OCI-LY7 (cell line): ENCODE data around the gene COX7A2L. TPM values are rescaled to one million over a fixed set of nuclear protein-coding genes. Genes with fewer than 3 reads are reported as not detected.

Experiments
- BruUV-seq: library from RNA; stranded (reverse); fragments of 400-500 nt; replicated peaks from 2 replicates; lab custom pipeline; 2021; lab: Mats Ljungman, UMichigan
- CTCF ChIA-PET: fragments of 300-600 bp; sonication (Branson Sonifier 250); formaldehyde crosslinking; loops from one replicate; lab custom pipeline; 2022; ENCODE audit warnings: antibody characterized with exemption; ENCODE audit not compliant: unreplicated experiment; lab: Charles Lee
- POLR2A ChIA-PET: fragments of 300-600 bp; sonication (Branson Sonifier 250); formaldehyde crosslinking; loops from one replicate; lab custom pipeline; 2022; ENCODE audit warnings: antibody characterized with exemption; lab: Charles Lee
- DNase-seq: peaks from one replicate; pipeline ENCODE4 v3.0.0-alpha.2; 2015; ENCODE audit warnings: low spot score
- H2AFZ ChIP-seq: fragments of 200-600 bp; sonication (generic), shearing (Covaris generic); 2 replicates; pipeline ENCODE4 v1.6.1; 2014; ENCODE audit warnings: mild to moderate bottlenecking, antibody characterized with exemption, low read length, moderate library complexity
- H3K27ac ChIP-seq: fragments of 200-600 bp; sonication (generic); 2 replicates; pipeline ENCODE4 v1.5.1; 2014; ENCODE audit warnings: mixed run types, low read depth, mild to moderate bottlenecking, moderate library complexity, low read length, inconsistent platforms; ENCODE audit not compliant: poor library complexity, severe bottlenecking
- H3K36me3 ChIP-seq: fragments of 200-600 bp; sonication (generic); 2 replicates; pipeline ENCODE4 v1.6.1; 2014; ENCODE audit warnings: mild to moderate bottlenecking, antibody characterized with exemption, low read length, moderate library complexity, mixed read lengths; ENCODE audit not compliant: insufficient read depth
- H3K4me1 ChIP-seq: fragments of 200-600 bp; sonication (generic); 2 replicates; pipeline ENCODE4 v1.5.1; 2014; ENCODE audit warnings: mild to moderate bottlenecking, low read length; ENCODE audit not compliant: insufficient read depth, poor library complexity, severe bottlenecking
- H3K4me2 ChIP-seq: fragments of 200-600 bp; sonication (generic); 2 replicates; pipeline ENCODE4 v1.6.1; 2014; ENCODE audit warnings: mild to moderate bottlenecking, low read length
- H3K4me3 ChIP-seq: fragments of 200-600 bp; sonication (generic); 2 replicates; pipeline ENCODE4 v1.5.1; 2014; ENCODE audit warnings: mild to moderate bottlenecking, low read depth, low read length; ENCODE audit not compliant: poor library complexity, severe bottlenecking
- H3K79me2 ChIP-seq: fragments of 200-600 bp; sonication (generic); 2 replicates; pipeline ENCODE4 v1.6.1; 2016; ENCODE audit warnings: low read depth, mild to moderate bottlenecking, low read length, moderate library complexity, mixed read lengths; ENCODE audit not compliant: insufficient read depth
- H3K9me2 ChIP-seq: fragments of 200-600 bp; sonication (generic); 2 replicates; pipeline ENCODE4 v1.6.1; 2016; ENCODE audit warnings: mild to moderate bottlenecking, low read length, mixed read lengths; ENCODE audit not compliant: insufficient read depth
- H3K9me3 ChIP-seq: fragments of 200-600 bp; sonication (generic); 2 replicates; pipeline ENCODE4 v1.6.1; 2014; ENCODE audit warnings: mild to moderate bottlenecking, mixed run types, low read length, mixed read lengths
- H4K20me1 ChIP-seq: fragments of 200-600 bp; sonication (generic); 2 replicates; pipeline ENCODE4 v1.6.1; 2014; ENCODE audit warnings: mild to moderate bottlenecking, antibody characterized with exemption, low read length, moderate library complexity, mixed read lengths; ENCODE audit not compliant: insufficient read depth
- CTCF ChIP-seq: fragments of 200-600 bp; sonication (generic); conservative IDR thresholded peaks from 2 replicates; pipeline ENCODE4 v1.5.1; 2014; ENCODE audit warnings: mild to moderate bottlenecking, antibody characterized with exemption, low read length, moderate library complexity, mixed read lengths
- EZH2phosphoT487 ChIP-seq: fragments of 200-600 bp; sonication (generic); IDR thresholded peaks from 2 replicates; pipeline ENCODE4 v1.6.1; 2018; ENCODE audit warnings: low read depth, borderline replicate concordance, mild to moderate bottlenecking, mixed run types, antibody characterized with exemption, low read length, moderate library complexity, mixed read lengths
- intact Hi-C: fragments of 100-400 bp; cut with micrococcal nuclease; formaldehyde crosslinking; loops from one replicate; pipeline ENCODE4 v1.10.0; 2022; ENCODE audit not compliant: unreplicated experiment
- total RNA-seq, 2 experiments: library from RNA; depleted of rRNA in 1 of 2; stranded (reverse); fragments of >200 nt in 1 of 2; shearing (Covaris generic) in 1 of 2; gene quantifications; 2 replicates each; pipeline ENCODE4 v1.2.3, GENCODE V29; 2014 to 2022

The COX7A2L gene
- total RNA-seq, 2 experiments from 2014 or later: 118 to 121 TPM

DNA sequence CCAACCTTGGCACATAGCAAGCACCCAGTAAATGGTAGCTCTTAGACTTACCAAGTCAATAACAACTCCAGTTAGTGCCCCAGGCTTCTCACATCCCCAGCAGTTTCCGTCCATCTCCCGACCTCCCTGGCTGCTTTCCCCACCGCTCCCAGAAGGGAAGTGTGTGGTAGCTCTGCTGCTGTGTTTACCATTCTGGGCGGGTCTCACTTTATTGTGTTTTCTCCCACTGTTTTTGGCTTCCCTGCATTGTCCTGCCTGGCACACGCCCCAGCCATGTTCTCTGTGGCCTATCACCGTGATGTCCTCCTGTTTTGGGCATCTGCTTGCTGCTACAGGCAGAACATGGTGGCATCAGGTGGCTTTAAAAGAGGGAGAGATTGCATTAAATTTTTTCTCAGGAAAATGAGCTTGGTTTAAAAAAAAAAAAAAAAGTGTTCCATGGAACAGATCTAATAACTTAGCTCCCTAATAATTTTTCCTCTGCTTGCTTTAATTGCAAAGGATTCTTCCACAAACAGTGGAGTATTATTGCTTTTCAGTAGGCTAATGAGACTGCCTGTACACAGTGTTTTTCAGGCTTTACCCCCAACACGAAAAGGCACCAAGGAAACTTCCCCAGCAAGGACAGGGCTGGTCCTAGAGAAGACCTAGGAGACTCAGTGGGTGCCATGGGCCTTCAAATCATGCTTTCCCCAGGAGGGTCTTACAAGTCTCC lies 8.0 kb upstream of the COX7A2L start:
- H3K4me3 ChIP-seq: no peak overlapping the region
- H2AFZ ChIP-seq: peak overlapping the region; percentile 29; the same call in 1 of the 2 replicates
- ChIA-PET CTCF (interaction anchor here (0.5 to 0.6 kb wide), 2 partner anchors 67 to 263 kb away, joined by 3 read pairs; no protein-coding TSS in a partner anchor), POLR2A (interaction anchor here (0.5 to 0.8 kb wide), 2 partner anchors 112 to 137 kb away, joined by 3 read pairs; no protein-coding TSS in a partner anchor)
- DNase-seq: no peak
- no peaks in the 10 kb centered on the region for H4K20me1 ChIP-seq
- H3K4me1 ChIP-seq: peaks cover 5% of the 10 kb centered on the region
- no peaks in the 10 kb centered on the region for H3K79me2 ChIP-seq
- H3K9me2 ChIP-seq: no peaks in the 10 kb centered on the region
- H3K9me3 ChIP-seq: no peaks in the 10 kb centered on the region
- intact Hi-C loops: loop anchor here (10.0 kb wide), 1 partner anchor 296 kb away; no protein-coding TSS in a partner anchor
- no peak overlapping the region for H3K27ac ChIP-seq
- BruUV-seq: no TSS peak
- no peak for TF ChIP-seq EZH2phosphoT487
- TF ChIP-seq CTCF: no peak
- H3K36me3 ChIP-seq: no peaks in the 10 kb centered on the region
- H3K4me2 ChIP-seq: no peak overlapping the region

- POLR2A ChIA-PET: no interaction called here
- intact Hi-C loops: loop anchor here (10.0 kb wide), 1 partner anchor 297 kb away; no protein-coding TSS in a partner anchor
Measured at GRCh38 chr2:42367835-42368234, 6.8 kb upstream of the COX7A2L start.

DNA sequence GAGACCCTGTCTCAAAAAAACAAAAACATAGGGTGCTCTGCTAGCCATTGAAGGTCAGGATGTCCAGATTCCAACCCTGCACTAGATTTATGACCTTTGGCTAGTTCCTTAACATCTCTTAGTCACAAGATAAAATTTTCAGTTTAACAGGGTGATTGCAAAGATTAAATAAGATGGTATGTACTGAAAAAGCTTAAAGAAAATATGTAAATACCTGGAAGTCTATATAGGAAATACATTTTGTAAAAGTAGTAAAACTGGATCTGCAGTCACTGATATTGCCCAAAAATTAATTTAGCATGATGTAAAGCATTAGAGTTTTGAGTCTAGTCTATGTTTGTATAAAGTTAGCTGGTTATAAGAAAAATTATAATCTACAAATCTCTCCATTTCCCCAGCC lies 5.4 kb upstream of the COX7A2L start:
- ChIA-PET POLR2A (interaction anchor here (0.8 to 1.6 kb wide), 2 partner anchors 12 to 20 kb away, joined by 4 read pairs; no protein-coding TSS in a partner anchor), CTCF (no interaction called here)
- Histone ChIP-seq H3K4me2 (no peak overlapping the region), H3K27ac (no peak overlapping the region), H4K20me1 (no peaks in the 10 kb centered on the region), H3K9me2 (no peaks in the 10 kb centered on the region), H3K9me3 (no peaks in the 10 kb centered on the region), H3K79me2 (no peaks in the 10 kb centered on the region), H3K4me3 (no peak overlapping the region), H2AFZ (no peak overlapping the region), H3K36me3 (no peaks in the 10 kb centered on the region), H3K4me1 (peaks cover 15% of the 10 kb centered on the region)
- no peak for DNase-seq
- TF ChIP-seq EZH2phosphoT487: no peak
- TF ChIP-seq CTCF: no peak
- intact Hi-C loops: loop anchor here (10.0 kb wide), 1 partner anchor 298 kb away; no protein-coding TSS in a partner anchor
- BruUV-seq: no TSS peak

More at GRCh38 chr2:42367835-42368234, 6.8 kb upstream of the COX7A2L start:
- DNase-seq: no peak
- H3K4me2 ChIP-seq: no peak overlapping the region
- TF ChIP-seq EZH2phosphoT487: no peak
- no peaks in the 10 kb centered on the region for H3K9me2 ChIP-seq
- no TSS peak for BruUV-seq
- H3K9me3 ChIP-seq: no peaks in the 10 kb centered on the region
- CTCF ChIA-PET: no interaction called here
- H3K79me2 ChIP-seq: no peaks in the 10 kb centered on the region
- H3K4me3 ChIP-seq: no peak overlapping the region
- no peaks in the 10 kb centered on the region for H4K20me1 ChIP-seq
- H3K27ac ChIP-seq: no peak overlapping the region
- H3K4me1 ChIP-seq: peaks cover 5% of the 10 kb centered on the region
- H2AFZ ChIP-seq: no peak overlapping the region
- no peaks in the 10 kb centered on the region for H3K36me3 ChIP-seq
